Endothelial cell of umbilical vein (primary cell): ENCODE results near the gene ALS2. TPM values are rescaled to one million over a fixed set of nuclear protein-coding genes. Genes with fewer than 3 reads are reported as not detected.

ENCODE experiments used
- BruUV-seq: library from RNA; stranded (reverse); fragments of 400-500 nt; replicated peaks from 2 replicates; lab custom pipeline; 2021; lab: Mats Ljungman, UMichigan
- CTCF ChIA-PET: fragments of 300-600, 350-600 bp; sonication (Branson Sonifier 250); formaldehyde crosslinking; loops from one replicate; lab custom pipeline; 2021; ENCODE audit warnings: antibody characterized with exemption, inconsistent platforms; lab: Charles Lee
- POLR2A ChIA-PET: fragments of 300-600, 350-600 bp; sonication (Branson Sonifier 250); formaldehyde crosslinking; loops from one replicate; lab custom pipeline; 2021; ENCODE audit warnings: antibody characterized with exemption, inconsistent platforms; lab: Charles Lee
- DNase-seq: peaks from one replicate; pipeline ENCODE4 v3.0.0-alpha.2; 2011; ENCODE audit warnings: low read depth, low spot score
- FAIRE-seq: peaks from 2 replicates; lab custom pipeline; 2011; peaks lifted over from hg19 to GRCh38; lab: Jason Lieb, UNC
- H2AFZ ChIP-seq: 2 replicates; pipeline ENCODE4 v1.6.0; 2012; ENCODE audit warnings: low read depth, low read length, control low read depth, inconsistent platforms
- H3K27ac ChIP-seq: 2 replicates; pipeline ENCODE4 v1.5.1; 2011; ENCODE audit warnings: low read depth, mild to moderate bottlenecking, control low read depth, low read length, moderate library complexity; ENCODE audit not compliant: insufficient read depth
- H3K27me3 ChIP-seq, 2 experiments: 2 replicates each; pipeline versions ENCODE4 v1.6.0 to v1.6.1; 2011; ENCODE audit warnings: low read length in 2 of 2, mixed read lengths in 1 of 2; ENCODE audit not compliant: control insufficient read depth in 2 of 2, insufficient read depth in 2 of 2
- H3K36me3 ChIP-seq, 2 experiments: 2 replicates in 1 of 2; 3 replicates in 1 of 2; pipeline ENCODE4 v1.5.1; 2011; ENCODE audit warnings: low read length in 2 of 2, mild to moderate bottlenecking in 1 of 2, moderate library complexity in 1 of 2; ENCODE audit not compliant: control insufficient read depth in 2 of 2, insufficient read depth in 2 of 2; ENCODE audit errors: extremely low read depth in 1 of 2
- H3K4me1 ChIP-seq: 3 replicates; pipeline ENCODE4 v1.5.1; 2011; ENCODE audit warnings: mild to moderate bottlenecking, low read length; ENCODE audit not compliant: control insufficient read depth, insufficient read depth; ENCODE audit errors: extremely low read depth
- H3K4me2 ChIP-seq: 2 replicates; pipeline ENCODE4 v1.6.1; 2011; ENCODE audit warnings: low read length, control low read depth, mixed read lengths; ENCODE audit not compliant: insufficient read depth
- H3K4me3 ChIP-seq, 3 experiments: fragments of 200-600 bp in 1 of 3; sonication (generic), shearing (Covaris generic) in 1 of 3; replicated peaks in 1 of 3; 2 replicates each; pipeline ENCODE4 v1.5.1; 2011 to 2016; ENCODE audit warnings: control low read depth in 3 of 3, low read length in 3 of 3, mild to moderate bottlenecking in 2 of 3, inconsistent platforms in 1 of 3, low read depth in 1 of 3, moderate library complexity in 1 of 3; ENCODE audit not compliant: insufficient read depth in 1 of 3
- H3K79me2 ChIP-seq: 2 replicates; pipeline ENCODE4 v1.6.0; 2012; ENCODE audit warnings: low read length, inconsistent platforms; ENCODE audit not compliant: control insufficient read depth, insufficient read depth
- H3K9ac ChIP-seq: replicated peaks from 2 replicates; pipeline ENCODE3; 2011; ENCODE audit warnings: low read length, control low read depth; ENCODE audit not compliant: insufficient read depth; ENCODE audit errors: extremely low read depth
- H3K9me1 ChIP-seq: replicated peaks from 3 replicates; pipeline ENCODE4 v1.6.0; 2011; ENCODE audit warnings: mild to moderate bottlenecking, low read length; ENCODE audit not compliant: control insufficient read depth, insufficient read depth; ENCODE audit errors: extremely low read depth
- H3K9me3 ChIP-seq: replicated peaks from 2 replicates; pipeline ENCODE4 v1.5.1; 2012; ENCODE audit warnings: low read length, inconsistent platforms; ENCODE audit not compliant: control insufficient read depth, insufficient read depth
- H4K20me1 ChIP-seq: replicated peaks from 2 replicates; pipeline ENCODE3; 2011; ENCODE audit warnings: mild to moderate bottlenecking, low read length; ENCODE audit not compliant: control insufficient read depth, insufficient read depth; ENCODE audit errors: extremely low read depth
- EZH2 ChIP-seq: IDR thresholded peaks from 2 replicates; pipeline ENCODE4 v1.6.1; 2012; ENCODE audit warnings: borderline replicate concordance, low read depth, mild to moderate bottlenecking, moderate library complexity, low read length, inconsistent platforms; ENCODE audit not compliant: severe bottlenecking
- FOS ChIP-seq: IDR thresholded peaks from 2 replicates; pipeline ENCODE4 v1.6.1; 2011; ENCODE audit warnings: mild to moderate bottlenecking, low read length, moderate library complexity, borderline replicate concordance; ENCODE audit not compliant: insufficient read depth
- GATA2 ChIP-seq: IDR thresholded peaks from 2 replicates; pipeline ENCODE4 v1.7.0; 2011; ENCODE audit warnings: low read depth, mild to moderate bottlenecking, moderate library complexity, mixed read lengths, low read length; ENCODE audit not compliant: insufficient read length, insufficient read depth
- JUN ChIP-seq: IDR thresholded peaks from 2 replicates; pipeline ENCODE4 v1.6.1; 2011; ENCODE audit warnings: borderline replicate concordance, low read depth; ENCODE audit not compliant: insufficient read length, insufficient read depth
- MYC ChIP-seq: IDR thresholded peaks from one replicate; pipeline ENCODE4 v1.6.1; 2011; ENCODE audit warnings: mild to moderate bottlenecking, low read depth, low read length
- POLR2A ChIP-seq: IDR thresholded peaks from 2 replicates; pipeline ENCODE4 v1.6.1; 2012; ENCODE audit warnings: low read depth, mild to moderate bottlenecking, control low read depth, low read length
- POLR2AphosphoS5 ChIP-seq: IDR thresholded peaks from 2 replicates; pipeline ENCODE4 v1.6.1; 2012; ENCODE audit warnings: low read depth, mild to moderate bottlenecking, control low read depth, low read length, moderate library complexity; ENCODE audit not compliant: insufficient read depth
- dilution Hi-C: fragments of 300-500 bp; cut with MboI; formaldehyde crosslinking; loops from one replicate; pipeline ENCODE4 v1.15.0; 2019; ENCODE audit warnings: low sequenced_read_pairs; ENCODE audit not compliant: extremely low pct_ligation_motif_present
- intact Hi-C: fragments of 100-400 bp; cut with micrococcal nuclease; formaldehyde crosslinking; loops from one replicate; pipeline ENCODE4 v1.10.0; 2022
- polyA plus RNA-seq, 4 experiments: library from polyadenylated mRNA; depleted of rRNA in 3 of 4; stranded (reverse) in 3 of 4; unstranded in 1 of 4; fragments of >200 nt; gene quantifications; 2 replicates each; pipeline versions ENCODE4 v1.2.1 to v1.2.3, GENCODE V29; 2011 to 2012; ENCODE audit warnings: missing spikeins in 1 of 4
- total RNA-seq: library from RNA; stranded (reverse); gene quantifications from 2 replicates; pipeline ENCODE4 v1.2.3, GENCODE V29; 2021
- TF ChIP-seq, protein P1 (sequence below), 2 donors: IDR thresholded peaks; 1 replicate in 1 of 2; 2 replicates in 1 of 2; pipeline ENCODE4 v1.5.1; 2011; ENCODE audit warnings: low read length in 2 of 2, mild to moderate bottlenecking in 2 of 2, moderate library complexity in 2 of 2, control low read depth in 1 of 2, inconsistent platforms in 1 of 2, low read depth in 1 of 2; ENCODE audit not compliant: insufficient read depth in 1 of 2; ENCODE audit errors: extremely low read depth in 1 of 2
- TF ChIP-seq, protein P2 (sequence below): IDR thresholded peaks from 2 replicates; pipeline ENCODE4 v1.6.1; 2011; ENCODE audit not compliant: insufficient read depth, insufficient read length

ALS2 gene
- total and polyA plus RNA-seq, 2 donors (not counting 3 experiments of a cell fraction or from before 2014, with no cell fraction given): 13.1 to 36.1 TPM

DNA sequence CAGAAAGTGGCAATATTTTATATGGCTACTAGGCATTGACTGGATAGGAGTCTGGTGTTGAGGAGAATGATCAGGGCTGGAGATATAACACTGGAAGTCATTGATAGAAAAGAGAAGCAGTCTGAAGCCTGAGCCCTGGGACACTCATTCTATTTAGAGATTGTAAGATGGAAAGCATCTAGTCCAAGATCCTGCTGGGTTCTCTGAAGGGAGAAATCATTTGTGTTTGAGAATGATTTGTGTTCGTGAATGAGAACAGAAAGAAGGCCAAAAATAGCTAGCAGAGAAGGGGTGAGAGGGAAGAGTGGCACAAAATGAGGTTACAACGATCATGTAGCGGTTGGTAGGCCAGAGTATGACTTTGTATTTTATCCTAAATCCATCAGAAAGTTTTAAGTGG is 7.6 kb upstream of the ALS2 start:
- no peak overlapping the region for H3K9ac ChIP-seq
- CTCF ChIA-PET: no interaction called here
- no peak for FAIRE-seq
- dilution Hi-C loops (no loop called here), intact Hi-C loops (no loop called here)
- no peaks in the 10 kb centered on the region for H3K4me1 ChIP-seq
- H3K27ac ChIP-seq: no peak overlapping the region
- TF ChIP-seq JUN: no peak
- TF ChIP-seq FOS: no peak
- TF ChIP-seq MYC: no peak
- no peak for TF ChIP-seq POLR2A
- TF ChIP-seq, protein P1, sequence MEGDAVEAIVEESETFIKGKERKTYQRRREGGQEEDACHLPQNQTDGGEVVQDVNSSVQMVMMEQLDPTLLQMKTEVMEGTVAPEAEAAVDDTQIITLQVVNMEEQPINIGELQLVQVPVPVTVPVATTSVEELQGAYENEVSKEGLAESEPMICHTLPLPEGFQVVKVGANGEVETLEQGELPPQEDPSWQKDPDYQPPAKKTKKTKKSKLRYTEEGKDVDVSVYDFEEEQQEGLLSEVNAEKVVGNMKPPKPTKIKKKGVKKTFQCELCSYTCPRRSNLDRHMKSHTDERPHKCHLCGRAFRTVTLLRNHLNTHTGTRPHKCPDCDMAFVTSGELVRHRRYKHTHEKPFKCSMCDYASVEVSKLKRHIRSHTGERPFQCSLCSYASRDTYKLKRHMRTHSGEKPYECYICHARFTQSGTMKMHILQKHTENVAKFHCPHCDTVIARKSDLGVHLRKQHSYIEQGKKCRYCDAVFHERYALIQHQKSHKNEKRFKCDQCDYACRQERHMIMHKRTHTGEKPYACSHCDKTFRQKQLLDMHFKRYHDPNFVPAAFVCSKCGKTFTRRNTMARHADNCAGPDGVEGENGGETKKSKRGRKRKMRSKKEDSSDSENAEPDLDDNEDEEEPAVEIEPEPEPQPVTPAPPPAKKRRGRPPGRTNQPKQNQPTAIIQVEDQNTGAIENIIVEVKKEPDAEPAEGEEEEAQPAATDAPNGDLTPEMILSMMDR (IDR thresholded peaks at IDR 0.05; ENCODE audit: extremely low read depth in 1 of 2, insufficient read depth in 1 of 2, low read depth in 1 of 2, low read length in 2 of 2): no peak
- peaks cover 2 to 5% of the 10 kb centered on the region in 2 experiments for H3K27me3 ChIP-seq
- no peak for DNase-seq
- POLR2A ChIA-PET: no interaction called here
- H3K9me3 ChIP-seq: no peaks in the 10 kb centered on the region
- no peaks in the 10 kb centered on the region for H4K20me1 ChIP-seq
- no peak overlapping the region for H3K4me3 ChIP-seq
- no TSS peak for BruUV-seq
- no peaks in the 10 kb centered on the region for H3K36me3 ChIP-seq
- H3K79me2 ChIP-seq: no peaks in the 10 kb centered on the region
- no peaks in the 10 kb centered on the region for H3K9me1 ChIP-seq
- H3K4me2 ChIP-seq: no peak overlapping the region
- H2AFZ ChIP-seq: no peak overlapping the region

DNA sequence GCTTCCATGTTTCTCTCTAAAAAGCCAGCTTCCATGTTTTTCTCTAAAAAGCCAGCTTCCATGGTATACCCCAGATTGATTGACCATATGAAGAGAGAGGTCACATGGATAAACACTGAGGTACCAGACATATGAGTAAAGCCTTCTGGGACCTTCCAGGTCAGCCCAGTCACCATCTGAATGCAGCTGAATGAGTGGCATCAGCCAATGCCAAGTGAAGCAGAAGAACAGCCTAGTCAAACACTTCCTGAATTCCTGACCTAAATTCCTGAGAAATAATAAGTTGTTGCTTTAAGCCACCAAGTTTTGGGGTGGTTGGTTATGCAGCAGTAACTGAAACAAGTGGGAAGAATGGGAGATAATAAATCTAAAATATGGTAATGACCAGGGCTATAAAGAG is 5.7 kb upstream of the ALS2 start:
- Histone ChIP-seq H3K9me1 (no peaks in the 10 kb centered on the region), H3K27me3 (peaks cover 2 to 12% of the 10 kb centered on the region in 2 experiments), H3K27ac (no peak overlapping the region), H2AFZ (no peak overlapping the region), H3K36me3 (no peaks in the 10 kb centered on the region), H3K9me3 (no peaks in the 10 kb centered on the region), H4K20me1 (no peaks in the 10 kb centered on the region), H3K4me2 (no peak overlapping the region), H3K9ac (no peak overlapping the region), H3K79me2 (no peaks in the 10 kb centered on the region), H3K4me3 (no peak overlapping the region), H3K4me1 (peaks cover 5% of the 10 kb centered on the region)
- TF ChIP-seq POLR2AphosphoS5 (no peak), FOS (no peak), GATA2 (no peak), JUN (no peak), POLR2A (no peak), MYC (no peak), EZH2 (no peak)
- TF ChIP-seq, protein P1 (IDR thresholded peaks at IDR 0.05; ENCODE audit: extremely low read depth in 1 of 2, insufficient read depth in 1 of 2, low read depth in 1 of 2, low read length in 2 of 2): no peak
- TF ChIP-seq, protein P2, sequence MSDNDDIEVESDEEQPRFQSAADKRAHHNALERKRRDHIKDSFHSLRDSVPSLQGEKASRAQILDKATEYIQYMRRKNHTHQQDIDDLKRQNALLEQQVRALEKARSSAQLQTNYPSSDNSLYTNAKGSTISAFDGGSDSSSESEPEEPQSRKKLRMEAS: no peak
- intact Hi-C loops: no loop called here
- CTCF ChIA-PET: interaction anchor here (0.6 kb wide), 1 partner anchor 1398 kb away, joined by 3 read pairs; no protein-coding TSS in a partner anchor
- POLR2A ChIA-PET: no interaction called here
- dilution Hi-C loops: no loop called here
- FAIRE-seq: no peak
- no peak for DNase-seq
- BruUV-seq: no TSS peak
